K562 (cell line): Measurements from ENCODE around the gene SEC23B. TPM values are rescaled to one million over a fixed set of nuclear protein-coding genes. Genes with fewer than 3 reads are reported as not detected.

ENCODE experiments used
- CHAMP1 ChIP-seq: fragments of 450-650 bp; IDR thresholded peaks from 2 replicates; pipeline ENCODE4 v1.6.1; 2016; ENCODE audit warnings: mild to moderate bottlenecking
- MGA ChIP-seq: fragments of 450-650 bp; IDR thresholded peaks from 2 replicates; pipeline ENCODE4 v1.6.1; 2016; ENCODE audit warnings: mild to moderate bottlenecking, moderate library complexity
- MYC ChIP-seq, 2 experiments: fragments of 250-450 bp in 1 of 2; sonication (Bioruptor Pico) in 1 of 2; IDR thresholded peaks; 2 replicates each; pipeline versions ENCODE4 v1.5.1 to v1.6.1; 2012 to 2021; ENCODE audit warnings: low read depth in 2 of 2, borderline replicate concordance in 1 of 2, improper control_type of control experiment in 1 of 2, low read length in 1 of 2, mild to moderate bottlenecking in 1 of 2, moderate library complexity in 1 of 2
- NFXL1 ChIP-seq: fragments of 450-650 bp; formaldehyde crosslinking; IDR thresholded peaks from 2 replicates; pipeline ENCODE4 v1.4.0; 2021; ENCODE audit warnings: mild to moderate bottlenecking
- TAF15 ChIP-seq: fragments of 200-400 bp; formaldehyde crosslinking; IDR thresholded peaks from 2 replicates; pipeline ENCODE4 v1.6.1; 2017; ENCODE audit warnings: mild to moderate bottlenecking, low read depth, low read length, moderate library complexity
- THAP12 ChIP-seq: fragments of 250-450 bp; sonication (Bioruptor Pico); IDR thresholded peaks from 2 replicates; pipeline ENCODE4 v1.9.0; 2021; ENCODE audit warnings: mild to moderate bottlenecking, inconsistent platforms
- UBTF ChIP-seq, 2 experiments: IDR thresholded peaks; 2 replicates each; pipeline ENCODE4 v1.6.1; 2012; ENCODE audit warnings: improper control_type of control experiment in 2 of 2, low read depth in 2 of 2, low read length in 2 of 2, borderline replicate concordance in 1 of 2
- ZNF239 ChIP-seq: fragments of 250-450 bp; sonication (Bioruptor Pico); IDR thresholded peaks from 2 replicates; pipeline ENCODE4 v1.4.0; 2020; ENCODE audit warnings: mild to moderate bottlenecking
- polyA plus RNA-seq, 8 experiments: library from polyadenylated mRNA; depleted of rRNA in 4 of 8; stranded (reverse) in 5 of 8; unstranded in 3 of 8; fragments of >200 nt; fragmentation: Nextera tagmentation in 2 of 8; fragmentation: Illumina TruSeq in 1 of 8; extraction: Ambion mirVana in 2 of 8; extraction: Trizol in 1 of 8; gene quantifications; 2 replicates each; pipeline versions ENCODE4 v1.2.1 to v1.2.3, GENCODE V29; 2011 to 2014; ENCODE audit warnings: inconsistent platforms in 1 of 8, missing spikeins in 1 of 8
- total RNA-seq, 7 experiments: library from RNA; depleted of rRNA in 6 of 7; stranded (reverse); fragments of >200 nt in 6 of 7; fragmentation: Illumina TruSeq in 2 of 7; extraction: Trizol in 2 of 7; gene quantifications; 2 replicates each; pipeline versions ENCODE4 v1.2.1 to v1.2.3, GENCODE V29; 2011 to 2021; ENCODE audit warnings: low replicate concordance in 1 of 7

SEC23B gene
- total and polyA plus RNA-seq, 9 of the 15 experiments (the other 6 are each of a cell fraction or from before 2014, with no cell fraction given): 31.7 to 70.2 (median 38.5) TPM

GRCh38 chr20:18585134-18585533, 77.4 kb downstream of the SEC23B start (continued):
- TF ChIP-seq THAP12 (CRISPR knock-in tag) (no peak), MYC (IDR thresholded peaks at IDR 0.05; ENCODE audit: low read depth, low read length) (peak; percentile 90), MYC (CRISPR knock-in tag; IDR thresholded peaks at IDR 0.05; ENCODE audit: borderline replicate concordance, low read depth) (no peak), MGA (no peak; the same call in 1 of the 2 replicates), NFXL1 (no peak), TAF15 (no peak), CHAMP1 (no peak), ZNF239 (CRISPR knock-in tag) (no peak), UBTF (IDR thresholded peaks at IDR 0.05; ENCODE audit: borderline replicate concordance in 1 of 2, low read depth in 2 of 2, low read length in 2 of 2) (no peak)
